HUDEP-2 (cell line): ENCODE results near the gene ZXDA.
A peak's percentile ranks its signal among the peaks of the same experiment; 100 is the strongest.
"Not testable (repeated sequence)": the region's sequence is repeated elsewhere in the genome, so short reads cannot be mapped to it uniquely, and the experiment has no call there.

Experiments
- DNase-seq, 76 experiments: peaks; one replicate each; lab custom pipeline; 2025; ENCODE audit not compliant: unreplicated experiment in 76 of 76; lab: John Stamatoyannopoulos, UW

Gene ZXDA

GRCh38 chrX:57910287-57910912 lies at the start of gene ZXDA:
Gene ZXDA (minus strand): TSS chrX:57910458. CDS start chrX:57910420, 38 bp downstream.
- DNase-seq, result not testable (repeated sequence)

- no peak for DNase-seq
Measured at GRCh38 chrX:57952320-57952678, 42.0 kb upstream of the ZXDA start.

GRCh38 chrX:57951666-57952319 lies 41.5 kb upstream of the ZXDA start:
- no peak for DNase-seq

- DNase-seq, result no peak
Measured at GRCh38 chrX:57933321-57933720, 23.1 kb upstream of the ZXDA start.

GRCh38 chrX:57932266-57932665 lies 22.0 kb upstream of the ZXDA start:
- DNase-seq, result no peak

- DNase-seq, result no peak
Measured at GRCh38 chrX:57930051-57930450, 19.8 kb upstream of the ZXDA start.

- peak in 1 of 76 experiments; percentile 15 for DNase-seq
Measured at GRCh38 chrX:57929373-57929772, 19.1 kb upstream of the ZXDA start.

- DNase-seq, result no peak
Measured at GRCh38 chrX:57925806-57926205, 15.5 kb upstream of the ZXDA start.

GRCh38 chrX:57918750-57919436 lies 8.6 kb upstream of the ZXDA start:
- peak in 11 of 76 experiments; percentile 0 to 14 (median 3) for DNase-seq

GRCh38 chrX:57915680-57916079 lies 5.4 kb upstream of the ZXDA start:
- DNase-seq, result no peak

GRCh38 chrX:57909595-57910286 lies 517 bp downstream of the ZXDA start:
- DNase-seq, result peak in 5 of 76 experiments; percentile 0 to 10 (median 1)

GRCh38 chrX:57908972-57909594 lies 1.2 kb downstream of the ZXDA start:
- not testable (repeated sequence) for DNase-seq

GRCh38 chrX:57906790-57907189 lies 3.5 kb downstream of the ZXDA start:
- no peak for DNase-seq

- no peak for DNase-seq
Measured at GRCh38 chrX:57905141-57905540, 5.1 kb downstream of the ZXDA start.

GRCh38 chrX:57904176-57904880 lies 5.9 kb downstream of the ZXDA start:
- DNase-seq, result no peak

GRCh38 chrX:57902633-57903032 lies 7.6 kb downstream of the ZXDA start:
- no peak for DNase-seq

- no peak for DNase-seq
Measured at GRCh38 chrX:57901466-57901865, 8.8 kb downstream of the ZXDA start.

- no peak for DNase-seq
Measured at GRCh38 chrX:57900975-57901374, 9.3 kb downstream of the ZXDA start.

GRCh38 chrX:57899906-57900305 lies 10.4 kb downstream of the ZXDA start:
- no peak for DNase-seq

GRCh38 chrX:57899064-57899463 lies 11.2 kb downstream of the ZXDA start:
- DNase-seq, result no peak
